Measurements from ENCODE around the gene COA8. TPM values are rescaled to one million over a fixed set of nuclear protein-coding genes. Genes with fewer than 3 reads are reported as not detected.
"Not testable (repeated sequence)": the region's sequence is repeated elsewhere in the genome, so short reads cannot be mapped to it uniquely, and the experiment has no call there.

Gene COA8
- total and polyA plus RNA-seq, 2 donors from 2014 or later, result 40.7 to 65.1 TPM

DNA sequence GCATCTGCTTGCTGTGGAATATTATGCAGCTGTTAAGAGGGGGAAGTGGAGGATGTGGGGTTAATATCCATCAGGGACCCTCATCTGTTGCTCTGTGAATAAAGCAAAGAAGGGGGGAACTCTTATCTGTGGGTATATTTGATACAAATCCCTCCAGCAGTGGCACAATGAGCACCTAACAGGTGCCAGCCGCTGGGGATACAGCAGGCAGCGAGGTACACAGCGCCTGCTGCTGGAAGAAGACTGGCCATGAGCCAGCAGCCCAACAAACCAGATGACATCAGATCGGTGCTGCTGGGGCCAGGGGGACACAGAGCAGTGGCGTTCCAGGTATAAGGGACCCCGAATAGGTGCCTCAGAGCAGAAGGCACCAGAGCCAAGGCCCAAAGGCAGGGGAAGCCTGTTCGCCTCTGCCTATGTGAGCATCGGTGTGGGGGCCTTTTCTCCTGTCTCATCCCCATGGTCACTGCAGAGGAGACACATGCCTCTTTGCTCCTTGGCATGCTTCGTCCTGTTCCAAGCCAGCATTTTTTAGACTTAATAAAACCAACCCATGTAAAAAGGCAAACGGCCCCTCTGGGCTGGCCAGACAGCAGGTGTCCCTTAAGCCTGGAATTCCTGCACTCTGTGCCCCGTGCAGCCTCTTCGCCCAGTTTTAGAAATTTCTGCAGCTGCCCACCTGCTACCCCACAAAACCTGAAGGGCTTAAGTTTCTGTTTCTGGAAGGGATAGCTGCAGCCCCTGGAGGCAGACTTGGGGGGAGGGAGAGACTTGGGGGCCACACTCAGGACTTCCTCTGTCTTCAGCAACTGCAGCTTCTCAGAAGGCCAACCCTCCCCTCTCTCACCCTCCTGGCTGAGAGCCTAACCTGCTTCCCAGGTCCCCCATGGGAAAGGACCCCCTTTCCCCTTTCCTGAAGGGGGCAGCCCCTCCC, 38.5 kb upstream of the COA8 start:
- Histone ChIP-seq H3K9me3 (ENCODE audit: control insufficient read depth in 2 of 3, insufficient read depth in 1 of 3, low read length in 3 of 3) (no peaks in the 10 kb centered on the region), H3K4me3 (ENCODE audit: low read length in 3 of 3) (no peak overlapping the region), H3K4me1 (ENCODE audit: control insufficient read depth in 2 of 3, insufficient read depth in 2 of 3, low read depth in 1 of 3, low read length in 3 of 3) (peaks cover 0 to 45% (median 31%) of the 10 kb centered on the region in 3 donors), H3K36me3 (ENCODE audit: control insufficient read depth in 2 of 3, insufficient read depth in 3 of 3, low read length in 3 of 3) (no peaks in the 10 kb centered on the region), H3K27ac (ENCODE audit: low read depth in 2 of 2, low read length in 2 of 2) (peak overlapping the region; percentile 0 to 28), H3K27me3 (ENCODE audit: control insufficient read depth, insufficient read depth, low read length) (no peaks in the 10 kb centered on the region), H3K9ac (ENCODE audit: low read length in 3 of 3) (no peak overlapping the region)
- DNase-seq (peak in 1 of 5 donors; percentile 54), FAIRE-seq (no peak)
- TF ChIP-seq, protein P1, sequence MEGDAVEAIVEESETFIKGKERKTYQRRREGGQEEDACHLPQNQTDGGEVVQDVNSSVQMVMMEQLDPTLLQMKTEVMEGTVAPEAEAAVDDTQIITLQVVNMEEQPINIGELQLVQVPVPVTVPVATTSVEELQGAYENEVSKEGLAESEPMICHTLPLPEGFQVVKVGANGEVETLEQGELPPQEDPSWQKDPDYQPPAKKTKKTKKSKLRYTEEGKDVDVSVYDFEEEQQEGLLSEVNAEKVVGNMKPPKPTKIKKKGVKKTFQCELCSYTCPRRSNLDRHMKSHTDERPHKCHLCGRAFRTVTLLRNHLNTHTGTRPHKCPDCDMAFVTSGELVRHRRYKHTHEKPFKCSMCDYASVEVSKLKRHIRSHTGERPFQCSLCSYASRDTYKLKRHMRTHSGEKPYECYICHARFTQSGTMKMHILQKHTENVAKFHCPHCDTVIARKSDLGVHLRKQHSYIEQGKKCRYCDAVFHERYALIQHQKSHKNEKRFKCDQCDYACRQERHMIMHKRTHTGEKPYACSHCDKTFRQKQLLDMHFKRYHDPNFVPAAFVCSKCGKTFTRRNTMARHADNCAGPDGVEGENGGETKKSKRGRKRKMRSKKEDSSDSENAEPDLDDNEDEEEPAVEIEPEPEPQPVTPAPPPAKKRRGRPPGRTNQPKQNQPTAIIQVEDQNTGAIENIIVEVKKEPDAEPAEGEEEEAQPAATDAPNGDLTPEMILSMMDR (IDR thresholded peaks at IDR 0.05; ENCODE audit: borderline replicate concordance, extremely low read depth, insufficient read depth), result no peak
- intact Hi-C loops (cut with DNase I), result no loop called here

DNA sequence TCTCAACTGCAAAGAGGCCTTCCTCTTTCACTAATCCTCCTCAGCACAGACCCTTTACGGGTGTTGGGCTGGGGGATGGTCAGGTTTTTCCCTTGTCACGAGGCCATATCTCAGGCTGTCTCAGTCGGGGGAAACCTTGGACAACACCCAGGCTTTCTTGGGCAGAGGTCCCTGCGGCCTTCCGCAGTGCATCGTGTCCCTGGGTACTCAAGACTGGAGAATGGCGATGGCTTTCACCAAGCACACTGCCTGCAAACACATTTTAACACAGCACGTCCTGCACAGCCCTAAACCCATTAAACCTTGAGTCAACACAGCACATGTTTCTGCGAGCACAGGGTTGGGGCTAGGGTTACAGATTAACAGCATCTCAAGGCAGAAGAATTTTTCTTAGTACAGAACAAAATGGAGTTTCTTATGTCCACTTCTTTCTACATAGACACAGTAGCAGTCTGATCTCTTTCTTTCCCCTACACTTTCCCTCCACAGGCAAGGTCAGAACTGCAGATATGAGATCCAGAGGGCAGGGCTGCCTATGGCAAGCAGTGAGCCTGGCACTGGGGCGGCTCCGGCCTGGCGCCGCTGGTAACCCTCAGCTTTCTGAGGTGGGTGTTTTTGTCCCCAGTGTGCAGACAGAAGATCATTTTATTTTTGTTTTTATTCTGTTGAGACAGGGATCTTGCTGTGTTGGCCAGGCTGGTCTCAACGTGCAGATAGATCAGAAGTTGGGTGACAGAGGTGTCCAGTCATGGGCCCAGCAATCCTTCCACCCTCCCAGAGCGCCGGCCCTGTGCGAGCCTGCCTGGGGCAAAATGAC, 37.1 kb upstream of the COA8 start:
- H3K36me3 ChIP-seq (ENCODE audit: control insufficient read depth in 2 of 3, insufficient read depth in 3 of 3, low read length in 3 of 3); H3K4me3 ChIP-seq (ENCODE audit: low read length in 3 of 3); intact Hi-C loops (cut with DNase I); H3K27me3 ChIP-seq (ENCODE audit: control insufficient read depth, insufficient read depth, low read length); H3K9me3 ChIP-seq (ENCODE audit: control insufficient read depth in 2 of 3, insufficient read depth in 1 of 3, low read length in 3 of 3); FAIRE-seq: not testable (repeated sequence)
- peaks cover 0 to 44% (median 38%) of the 10 kb centered on the region in 3 donors for H3K4me1 ChIP-seq (ENCODE audit: control insufficient read depth in 2 of 3, insufficient read depth in 2 of 3, low read depth in 1 of 3, low read length in 3 of 3)
- DNase-seq, result peak in 3 of 5 donors; percentile 53 to 73 (median 64)
- peak overlapping the region; percentile 45 to 81 for H3K27ac ChIP-seq (ENCODE audit: low read depth in 2 of 2, low read length in 2 of 2)
- peak overlapping the region in 1 of 3 donors; percentile 22 for H3K9ac ChIP-seq (ENCODE audit: low read length in 3 of 3)

DNA sequence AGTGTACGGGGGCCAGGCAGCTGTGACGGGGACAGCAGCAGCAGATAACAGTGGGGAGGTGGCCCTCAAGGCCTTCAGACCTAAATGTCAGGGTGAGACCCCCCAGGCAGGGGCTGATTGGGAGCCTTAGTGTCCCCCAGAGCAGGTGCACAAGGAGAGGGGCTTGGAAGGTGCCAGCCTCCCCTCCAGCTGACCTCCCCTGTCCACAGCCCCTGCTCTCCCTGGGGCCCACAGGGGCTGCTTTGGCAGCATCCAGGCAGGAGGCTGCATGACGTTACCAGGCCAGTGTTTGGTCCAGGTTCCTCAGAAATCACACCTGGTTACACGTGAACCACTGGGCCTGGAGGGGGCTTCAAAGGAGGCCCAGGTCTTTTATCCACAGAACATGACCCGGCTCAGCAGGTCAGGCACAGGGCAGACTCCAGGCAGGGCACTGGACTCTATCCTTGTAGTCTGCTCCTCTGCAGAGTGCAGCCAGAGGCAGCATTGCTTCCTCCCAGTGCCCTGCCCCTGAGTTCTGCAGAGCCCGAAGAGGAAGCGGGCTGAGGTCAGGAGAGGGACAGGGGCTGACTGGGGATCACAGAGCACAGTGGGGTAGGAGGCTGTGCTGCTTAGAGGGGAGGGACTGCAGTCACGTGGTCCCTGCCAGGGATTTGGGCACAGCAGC, 36.4 kb upstream of the COA8 start:
- no peak for FAIRE-seq
- Histone ChIP-seq H3K9me3 (ENCODE audit: control insufficient read depth in 2 of 3, insufficient read depth in 1 of 3, low read length in 3 of 3) (no peaks in the 10 kb centered on the region), H3K4me3 (ENCODE audit: low read length in 3 of 3) (no peak overlapping the region), H3K4me1 (ENCODE audit: control insufficient read depth in 2 of 3, insufficient read depth in 2 of 3, low read depth in 1 of 3, low read length in 3 of 3) (peaks cover 0 to 44% (median 38%) of the 10 kb centered on the region in 3 donors), H3K27me3 (ENCODE audit: control insufficient read depth, insufficient read depth, low read length) (no peaks in the 10 kb centered on the region), H3K9ac (ENCODE audit: low read length in 3 of 3) (peak overlapping the region in 1 of 3 donors; percentile 22), H3K27ac (ENCODE audit: low read depth in 2 of 2, low read length in 2 of 2) (peak overlapping the region; percentile 45 to 81), H3K36me3 (ENCODE audit: control insufficient read depth in 2 of 3, insufficient read depth in 3 of 3, low read length in 3 of 3) (no peaks in the 10 kb centered on the region)
- TF ChIP-seq, protein P1 (IDR thresholded peaks at IDR 0.05; ENCODE audit: borderline replicate concordance, extremely low read depth, insufficient read depth), result no peak
- intact Hi-C loops (cut with DNase I), result no loop called here
- DNase-seq, result peak in 1 of 5 donors; percentile 46

Measured in kidney (tissue), 14 donors.